ENCODE results near the gene CARD14. TPM values are rescaled to one million over a fixed set of nuclear protein-coding genes. Genes with fewer than 3 reads are reported as not detected.

Gene CARD14
- total RNA-seq, 1 donor from 2014 or later, result not detected

DNA sequence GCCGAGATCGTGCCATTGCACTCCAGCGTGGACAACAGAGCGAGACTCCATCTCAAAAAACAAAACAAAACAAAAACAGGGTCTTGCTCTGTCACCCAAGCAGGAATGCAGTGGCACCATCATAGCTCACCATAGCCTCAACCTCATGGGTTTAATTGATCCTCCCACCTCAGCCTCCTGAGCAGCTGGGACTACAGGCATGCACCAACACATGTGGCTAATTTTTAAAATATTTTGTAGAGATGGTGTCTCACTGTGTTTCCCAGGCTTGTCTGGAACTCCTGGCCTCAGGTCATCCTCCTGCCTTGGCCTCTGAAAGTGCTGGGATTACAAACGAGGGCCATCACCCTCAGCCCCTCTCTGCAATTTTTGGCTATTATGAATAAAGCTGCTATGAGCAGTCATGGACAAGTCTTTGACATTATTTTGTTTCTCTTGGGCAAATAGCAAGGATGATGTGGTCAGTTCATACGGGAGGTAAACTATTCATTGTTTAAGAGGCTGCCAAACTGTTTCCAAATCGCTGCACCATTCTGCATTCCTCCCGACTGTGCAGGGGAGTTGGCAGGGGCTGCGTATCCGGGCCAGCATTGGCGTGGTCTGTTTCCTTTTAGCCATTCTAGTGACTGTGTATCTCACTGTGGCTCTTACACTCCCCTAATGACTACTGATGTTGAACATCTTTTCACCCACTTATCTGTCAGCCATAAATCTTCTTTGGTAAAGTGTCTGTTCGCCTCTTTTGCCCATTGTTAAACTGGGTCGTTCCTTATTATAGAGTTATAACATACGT is 44.0 kb upstream of the CARD14 start:
- intact Hi-C loops (cut with micrococcal nuclease), result no loop called here
- TF ChIP-seq, protein P1, sequence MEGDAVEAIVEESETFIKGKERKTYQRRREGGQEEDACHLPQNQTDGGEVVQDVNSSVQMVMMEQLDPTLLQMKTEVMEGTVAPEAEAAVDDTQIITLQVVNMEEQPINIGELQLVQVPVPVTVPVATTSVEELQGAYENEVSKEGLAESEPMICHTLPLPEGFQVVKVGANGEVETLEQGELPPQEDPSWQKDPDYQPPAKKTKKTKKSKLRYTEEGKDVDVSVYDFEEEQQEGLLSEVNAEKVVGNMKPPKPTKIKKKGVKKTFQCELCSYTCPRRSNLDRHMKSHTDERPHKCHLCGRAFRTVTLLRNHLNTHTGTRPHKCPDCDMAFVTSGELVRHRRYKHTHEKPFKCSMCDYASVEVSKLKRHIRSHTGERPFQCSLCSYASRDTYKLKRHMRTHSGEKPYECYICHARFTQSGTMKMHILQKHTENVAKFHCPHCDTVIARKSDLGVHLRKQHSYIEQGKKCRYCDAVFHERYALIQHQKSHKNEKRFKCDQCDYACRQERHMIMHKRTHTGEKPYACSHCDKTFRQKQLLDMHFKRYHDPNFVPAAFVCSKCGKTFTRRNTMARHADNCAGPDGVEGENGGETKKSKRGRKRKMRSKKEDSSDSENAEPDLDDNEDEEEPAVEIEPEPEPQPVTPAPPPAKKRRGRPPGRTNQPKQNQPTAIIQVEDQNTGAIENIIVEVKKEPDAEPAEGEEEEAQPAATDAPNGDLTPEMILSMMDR (IDR thresholded peaks at IDR 0.05), result no peak
- POLR2A ChIA-PET, result no interaction called here
- H3K27me3 Mint-ChIP-seq, result peaks cover 6% of the 10 kb centered on the region
- no peaks in the 10 kb centered on the region for H3K9me3 Mint-ChIP-seq
- ATAC-seq (ENCODE audit: low read depth), result no peak
- H3K36me3 Mint-ChIP-seq (ENCODE audit: low read depth), result no peaks in the 10 kb centered on the region
- no peak overlapping the region for H3K27ac Mint-ChIP-seq
- H3K4me1 Mint-ChIP-seq, result no peaks in the 10 kb centered on the region
- CTCF ChIA-PET, result no interaction called here
- H3K4me3 Mint-ChIP-seq, result no peak overlapping the region
- DNase-seq, result no peak

DNA sequence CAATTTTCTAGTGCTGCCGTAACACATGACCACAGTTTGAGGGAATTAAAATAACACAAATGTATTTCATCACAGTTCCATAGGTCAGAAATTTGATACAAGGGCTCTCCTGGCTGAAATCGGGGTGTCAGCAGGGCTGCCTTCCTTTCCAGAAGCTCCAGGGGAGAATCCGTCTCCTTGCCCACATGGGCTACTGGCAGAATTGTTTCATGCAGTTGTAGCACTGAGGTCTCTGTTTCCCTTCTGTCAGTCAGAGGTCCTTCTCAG is 43.4 kb upstream of the CARD14 start:
- Mint-ChIP-seq H3K27ac (no peak overlapping the region), H3K4me1 (no peaks in the 10 kb centered on the region), H3K4me3 (no peak overlapping the region), H3K9me3 (no peaks in the 10 kb centered on the region), H3K36me3 (ENCODE audit: low read depth) (no peaks in the 10 kb centered on the region), H3K27me3 (peaks cover 6% of the 10 kb centered on the region)
- CTCF ChIA-PET, result no interaction called here
- TF ChIP-seq, protein P1 (IDR thresholded peaks at IDR 0.05), result no peak
- intact Hi-C loops (cut with micrococcal nuclease), result no loop called here
- ATAC-seq (ENCODE audit: low read depth) (no peak), DNase-seq (no peak)
- POLR2A ChIA-PET, result no interaction called here

DNA sequence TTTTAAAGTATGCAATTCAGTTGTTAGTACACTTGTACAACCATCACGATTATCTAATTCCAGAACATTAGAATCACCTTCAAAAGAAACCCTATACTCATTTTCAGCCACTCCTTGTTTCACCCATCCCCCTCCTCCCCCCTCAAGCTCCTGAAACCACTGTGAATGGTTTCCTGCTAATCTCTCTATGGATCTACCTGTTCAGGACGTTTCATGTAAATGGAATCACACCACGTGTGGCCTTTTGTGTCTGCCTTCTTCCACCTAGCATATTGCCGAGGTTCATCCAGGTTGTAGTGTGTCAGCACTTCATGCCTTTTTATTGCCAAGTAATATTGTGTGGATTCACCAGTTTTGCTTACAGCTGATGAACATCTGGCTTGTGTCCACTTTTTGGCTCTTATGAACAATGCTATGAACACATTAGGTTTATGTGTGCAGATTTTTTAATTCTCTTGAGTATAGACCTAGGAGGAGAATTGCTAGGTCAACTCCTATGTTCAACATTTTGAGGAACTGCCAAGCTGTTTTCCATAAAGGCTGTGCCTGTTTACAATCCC is 40.7 kb upstream of the CARD14 start:
- Mint-ChIP-seq H3K27me3 (peaks cover 6% of the 10 kb centered on the region), H3K4me1 (no peaks in the 10 kb centered on the region), H3K27ac (no peak overlapping the region), H3K9me3 (no peaks in the 10 kb centered on the region), H3K4me3 (no peak overlapping the region), H3K36me3 (ENCODE audit: low read depth) (peaks cover 16% of the 10 kb centered on the region)
- TF ChIP-seq, protein P1 (IDR thresholded peaks at IDR 0.05), result no peak
- ATAC-seq (ENCODE audit: low read depth), result no peak
- intact Hi-C loops (cut with micrococcal nuclease), result no loop called here
- no peak for DNase-seq
- CTCF ChIA-PET, result no interaction called here
- POLR2A ChIA-PET, result no interaction called here

DNA sequence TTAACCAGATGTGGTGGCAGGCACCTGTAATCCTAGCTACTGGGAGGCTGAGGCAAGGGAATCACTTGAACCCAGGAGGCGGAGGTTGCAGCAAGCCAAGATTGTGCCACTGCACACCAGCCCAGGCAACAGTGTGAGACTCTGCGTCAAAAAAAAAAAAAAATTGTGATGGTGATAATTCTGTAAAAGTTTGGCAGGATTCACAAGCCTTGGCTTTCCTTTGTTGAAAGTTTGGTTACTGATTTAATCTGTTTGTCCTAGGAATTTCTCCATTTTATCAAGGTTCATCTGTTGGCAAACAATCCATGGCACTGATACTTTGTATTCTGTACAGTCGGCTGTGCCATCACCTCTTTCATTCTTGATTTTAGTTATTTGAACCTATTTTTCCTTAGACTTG is 38.8 kb upstream of the CARD14 start:
- TF ChIP-seq, protein P1 (IDR thresholded peaks at IDR 0.05), result no peak
- no peak for ATAC-seq (ENCODE audit: low read depth)
- no peaks in the 10 kb centered on the region for H3K9me3 Mint-ChIP-seq
- no peaks in the 10 kb centered on the region for H3K4me1 Mint-ChIP-seq
- H3K4me3 Mint-ChIP-seq, result no peak overlapping the region
- no peak for DNase-seq
- peaks cover 6% of the 10 kb centered on the region for H3K27me3 Mint-ChIP-seq
- ChIA-PET CTCF (no interaction called here), POLR2A (no interaction called here)
- intact Hi-C loops (cut with micrococcal nuclease), result no loop called here
- H3K27ac Mint-ChIP-seq, result no peak overlapping the region
- peaks cover 31% of the 10 kb centered on the region for H3K36me3 Mint-ChIP-seq (ENCODE audit: low read depth)

DNA sequence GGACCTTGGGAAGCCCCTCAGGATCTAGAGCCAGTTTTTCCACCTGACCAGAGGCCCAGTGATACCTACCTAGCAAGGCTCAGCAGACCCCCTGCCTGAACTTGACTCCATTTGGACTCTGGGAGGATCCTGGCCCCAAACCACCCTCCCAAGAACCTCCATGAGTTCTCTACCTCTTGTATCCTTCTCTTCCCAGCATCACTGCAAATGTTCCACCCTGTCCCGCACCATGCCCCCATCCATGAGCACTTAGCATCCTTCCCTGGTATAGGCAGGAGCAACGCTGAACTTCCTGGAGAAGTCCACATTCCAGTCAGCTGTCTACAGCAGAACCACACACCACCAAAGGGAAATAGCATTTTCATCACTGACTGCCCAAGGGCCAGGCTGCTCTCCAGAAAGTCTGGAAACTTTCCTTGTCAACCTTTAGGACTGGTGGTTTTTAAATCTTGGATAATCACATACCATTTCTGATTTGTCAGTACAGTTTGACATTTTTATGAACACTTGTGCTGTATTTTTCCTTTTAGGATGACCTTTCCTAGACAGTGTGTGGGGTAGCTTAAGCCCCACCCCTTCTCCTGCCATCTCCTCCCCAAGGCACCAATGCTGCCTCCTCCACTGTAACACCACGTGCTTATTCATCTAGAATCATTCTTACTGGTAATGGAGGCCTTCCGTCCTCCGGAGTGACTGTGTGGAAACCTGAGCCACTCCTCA is 36.8 kb upstream of the CARD14 start:
- H3K4me1 Mint-ChIP-seq, result no peaks in the 10 kb centered on the region
- H3K27ac Mint-ChIP-seq, result no peak overlapping the region
- ATAC-seq (ENCODE audit: low read depth), result no peak
- TF ChIP-seq, protein P1 (IDR thresholded peaks at IDR 0.05), result no peak
- intact Hi-C loops (cut with micrococcal nuclease), result no loop called here
- peaks cover 51% of the 10 kb centered on the region for H3K36me3 Mint-ChIP-seq (ENCODE audit: low read depth)
- H3K9me3 Mint-ChIP-seq, result no peaks in the 10 kb centered on the region
- no peak for DNase-seq
- H3K4me3 Mint-ChIP-seq, result no peak overlapping the region
- H3K27me3 Mint-ChIP-seq, result no peaks in the 10 kb centered on the region
- CTCF ChIA-PET, result no interaction called here
- POLR2A ChIA-PET, result interaction anchor here (0.5 to 0.8 kb wide), 2 partner anchors 130 to 534 kb away, joined by 5 to 7 read pairs; no protein-coding TSS in a partner anchor

Data from activated B cell treated with CpG ODN at 0.5 μM for 24 hours (primary cell).